GM18517 (cell line): ENCODE results near the gene PEAR1.

Experiments
- ATAC-seq: cut with Tn5 transposase; IDR thresholded peaks from one replicate; pipeline ENCODE4 v1.9.1; 2021; ENCODE audit warnings: mild to moderate bottlenecking, moderate library complexity; ENCODE audit not compliant: unreplicated experiment

PEAR1 gene

GRCh38 chr1:156957634-156958033, 64.1 kb downstream of the PEAR1 start:
- no peak for ATAC-seq

GRCh38 chr1:156958247-156958714, 64.8 kb downstream of the PEAR1 start:
- no peak for ATAC-seq

DNA sequence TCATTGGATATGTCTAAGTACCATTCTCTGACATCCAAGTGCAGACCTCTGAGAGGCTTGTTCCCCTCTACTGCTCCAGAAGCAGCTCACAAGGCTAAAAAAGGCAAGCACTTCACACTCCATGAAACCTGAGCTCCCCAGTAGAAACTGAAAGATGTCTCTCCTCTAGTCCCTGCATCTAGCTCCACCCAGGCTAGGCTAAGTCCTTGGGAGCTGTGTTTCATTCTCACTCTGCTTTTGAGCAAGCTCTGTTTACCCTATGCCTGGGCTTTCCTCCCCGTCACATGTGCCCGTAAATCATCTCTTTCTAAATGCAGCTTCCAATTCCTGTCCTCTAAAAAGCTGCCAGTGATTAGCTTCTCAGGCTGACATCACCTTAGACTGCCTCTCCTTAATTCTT, 65.9 kb downstream of the PEAR1 start:
- ATAC-seq, result no peak

- ATAC-seq, result no peak
Observed at GRCh38 chr1:156959925-156960324, 66.4 kb downstream of the PEAR1 start.

DNA sequence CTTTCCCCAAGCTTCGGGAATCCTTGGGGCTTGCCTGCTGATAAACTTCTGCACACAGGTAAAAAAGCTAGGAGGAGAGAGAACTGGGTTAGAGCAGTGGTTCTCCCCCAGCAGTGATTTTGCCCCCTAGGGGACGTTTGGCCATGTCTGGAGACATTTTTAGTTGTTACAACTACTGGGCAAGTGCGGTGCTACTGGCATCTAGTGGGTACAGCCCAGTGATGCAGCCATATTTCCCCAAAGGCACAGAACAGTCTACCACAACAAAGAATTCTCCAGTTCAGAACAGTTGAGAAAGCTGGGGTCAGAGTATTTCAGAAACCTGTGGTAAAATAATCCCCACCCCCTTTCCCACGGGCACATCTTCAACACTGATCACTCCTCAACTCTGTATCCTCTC, 68.2 kb downstream of the PEAR1 start:
- no peak for ATAC-seq

DNA sequence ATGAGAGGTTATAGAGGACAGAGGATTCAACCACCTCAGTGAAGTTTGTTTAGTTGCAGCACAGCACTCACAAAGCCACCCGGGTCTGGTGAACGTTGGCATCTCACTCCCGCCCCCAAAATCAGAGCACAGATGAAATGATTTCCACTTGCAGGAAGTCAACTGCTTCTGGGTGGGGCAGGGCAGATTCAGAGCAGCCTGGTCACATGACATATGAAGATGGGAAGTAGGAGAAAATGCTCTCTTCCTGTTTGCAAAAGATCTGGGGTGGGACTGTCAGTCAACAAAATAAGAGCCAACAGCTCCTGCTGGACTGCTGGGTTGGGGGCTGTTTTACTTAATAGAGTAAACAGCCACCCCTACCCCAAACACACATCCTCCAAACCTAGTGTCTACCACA, 70.1 kb downstream of the PEAR1 start:
- ATAC-seq, result no peak

DNA sequence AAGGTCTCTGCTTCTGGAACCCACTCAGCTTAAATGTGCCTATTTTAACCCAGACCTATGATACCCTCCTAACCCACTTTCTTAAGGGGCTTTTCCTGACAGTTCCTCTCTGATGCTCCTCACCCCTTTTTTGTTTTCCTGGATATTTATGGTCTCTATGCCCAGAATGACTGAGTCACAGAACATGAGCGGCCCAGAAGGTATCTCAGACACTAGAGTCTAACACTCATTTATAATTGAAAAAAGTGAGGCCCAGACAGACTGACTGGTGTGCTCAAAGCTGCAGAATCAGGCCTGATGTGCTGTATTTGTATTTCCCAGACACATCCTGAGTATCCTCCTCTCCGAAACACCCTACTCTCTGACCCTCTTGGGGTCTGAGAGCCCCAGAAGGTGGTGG, 70.9 kb downstream of the PEAR1 start:
- ATAC-seq, result no peak
